ENCODE measurements around the gene SLC24A3. TPM values are rescaled to one million over a fixed set of nuclear protein-coding genes. Genes with fewer than 3 reads are reported as not detected.

Gene SLC24A3
- total RNA-seq, 1 donor from 2014 or later, result not detected

DNA sequence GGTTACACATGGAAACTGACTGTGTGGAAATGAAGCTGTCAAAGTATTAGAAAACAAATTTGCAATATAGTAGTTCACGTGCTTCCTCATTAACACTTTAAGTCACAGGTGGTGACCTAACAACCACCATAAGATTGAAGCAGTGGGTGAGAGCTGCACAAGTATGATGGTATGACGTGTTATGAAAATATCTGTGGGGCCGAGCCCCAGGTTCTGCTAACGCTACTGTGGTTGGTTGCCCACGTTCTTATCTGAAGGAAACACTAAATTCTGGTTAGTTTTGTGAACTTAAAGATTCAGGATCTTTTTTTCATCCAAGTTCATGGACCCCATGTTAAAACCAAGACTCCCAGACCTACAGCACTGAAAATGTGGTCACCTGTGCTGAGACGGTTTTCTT is 302.6 kb downstream of the SLC24A3 start:
- H3K36me3 Mint-ChIP-seq (ENCODE audit: low read depth), result no peaks in the 10 kb centered on the region
- intact Hi-C loops (cut with micrococcal nuclease), result no loop called here
- H3K27me3 Mint-ChIP-seq (ENCODE audit: low read depth), result no peaks in the 10 kb centered on the region
- H3K27ac Mint-ChIP-seq, result no peak overlapping the region
- DNase-seq (ENCODE audit: low spot score), result no peak
- no peaks in the 10 kb centered on the region for H3K9me3 Mint-ChIP-seq
- no peaks in the 10 kb centered on the region for H3K4me1 Mint-ChIP-seq (ENCODE audit: low read depth)
- no peak overlapping the region for H3K4me3 Mint-ChIP-seq (ENCODE audit: low read depth)

DNA sequence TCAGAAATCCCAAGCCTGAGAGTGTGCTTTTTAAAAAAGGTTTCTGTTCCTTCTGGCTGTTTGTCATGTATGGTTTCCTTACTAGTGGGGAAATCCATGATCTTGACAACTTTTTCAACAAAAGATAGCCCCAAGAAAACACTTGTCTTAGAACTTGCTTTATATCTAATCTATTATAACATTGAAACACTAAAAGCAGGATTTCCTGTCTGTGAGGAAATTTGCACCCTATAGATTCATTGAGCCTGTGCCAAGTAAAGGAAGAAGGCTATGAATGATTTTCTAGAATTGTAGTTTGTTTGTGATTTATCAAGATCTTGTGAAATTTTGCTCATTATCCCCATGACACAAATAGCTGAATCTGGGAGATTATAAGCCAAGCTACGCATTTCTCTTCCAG is 307.0 kb downstream of the SLC24A3 start:
- no peak overlapping the region for H3K4me3 Mint-ChIP-seq (ENCODE audit: low read depth)
- no peaks in the 10 kb centered on the region for H3K9me3 Mint-ChIP-seq
- no peak for DNase-seq (ENCODE audit: low spot score)
- H3K27me3 Mint-ChIP-seq (ENCODE audit: low read depth), result no peaks in the 10 kb centered on the region
- no peak overlapping the region for H3K27ac Mint-ChIP-seq
- no peaks in the 10 kb centered on the region for H3K4me1 Mint-ChIP-seq (ENCODE audit: low read depth)
- intact Hi-C loops (cut with micrococcal nuclease), result no loop called here
- no peaks in the 10 kb centered on the region for H3K36me3 Mint-ChIP-seq (ENCODE audit: low read depth)

DNA sequence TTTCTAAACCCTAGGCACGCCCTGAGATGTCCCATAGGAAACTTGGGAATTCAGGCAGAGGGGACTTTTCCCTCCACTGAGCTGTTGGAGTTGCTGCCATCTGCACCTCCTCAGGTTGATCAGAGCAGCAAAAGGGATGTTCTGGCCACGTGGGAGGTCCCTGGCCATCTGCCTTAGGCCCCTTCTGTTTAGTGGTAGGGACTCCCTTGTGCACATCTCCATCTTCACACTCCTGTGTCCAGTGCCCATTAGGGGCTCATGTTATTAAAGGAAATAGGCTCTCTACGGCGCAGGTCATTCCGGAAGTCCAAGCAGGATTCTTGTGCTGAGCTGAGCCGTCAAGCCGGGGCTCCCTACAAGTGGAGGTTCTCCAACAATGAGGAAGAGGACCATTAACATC is 307.8 kb downstream of the SLC24A3 start:
- no peak for DNase-seq (ENCODE audit: low spot score)
- no peak overlapping the region for H3K4me3 Mint-ChIP-seq (ENCODE audit: low read depth)
- intact Hi-C loops (cut with micrococcal nuclease), result no loop called here
- H3K4me1 Mint-ChIP-seq (ENCODE audit: low read depth), result no peaks in the 10 kb centered on the region
- H3K27ac Mint-ChIP-seq, result no peak overlapping the region
- no peaks in the 10 kb centered on the region for H3K27me3 Mint-ChIP-seq (ENCODE audit: low read depth)
- H3K9me3 Mint-ChIP-seq, result no peaks in the 10 kb centered on the region
- no peaks in the 10 kb centered on the region for H3K36me3 Mint-ChIP-seq (ENCODE audit: low read depth)

DNA sequence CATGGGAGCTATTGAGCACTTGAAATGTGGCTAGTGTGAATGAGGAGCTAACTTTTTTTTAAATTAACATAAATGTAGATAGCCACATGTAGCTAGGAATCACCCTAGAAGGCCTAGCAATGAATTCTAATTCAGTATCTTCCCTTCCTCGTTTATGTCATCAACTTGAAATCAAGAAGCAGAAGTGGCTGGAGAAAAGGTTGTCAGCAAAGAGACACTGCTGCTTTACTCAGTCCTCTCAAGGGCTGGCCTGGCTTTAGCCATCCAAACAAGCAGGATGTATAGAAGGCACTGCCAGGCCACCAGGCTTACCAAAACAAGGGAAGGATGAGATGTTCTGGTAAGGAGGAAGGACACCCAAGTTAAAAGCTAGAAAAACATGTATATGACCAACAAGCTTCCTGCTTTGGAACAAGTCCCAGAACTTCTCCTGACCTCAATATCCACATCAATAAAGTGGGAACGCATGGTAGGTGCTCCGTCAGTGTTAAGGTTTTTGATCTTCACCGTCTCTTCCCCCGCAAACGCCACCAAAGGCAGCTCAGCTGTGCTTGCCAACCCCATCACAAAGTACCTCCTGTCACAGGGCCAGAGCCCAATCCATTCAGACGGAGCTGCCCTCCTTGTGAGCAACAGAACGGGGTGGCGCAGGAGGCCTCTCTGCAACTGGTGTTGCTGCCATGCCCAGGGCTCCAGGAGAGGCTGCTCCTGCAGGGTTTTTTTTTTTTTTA is 309.8 kb downstream of the SLC24A3 start:
- Mint-ChIP-seq H3K27ac (no peak overlapping the region), H3K36me3 (ENCODE audit: low read depth) (no peaks in the 10 kb centered on the region), H3K4me1 (ENCODE audit: low read depth) (no peaks in the 10 kb centered on the region), H3K27me3 (ENCODE audit: low read depth) (no peaks in the 10 kb centered on the region), H3K4me3 (ENCODE audit: low read depth) (no peak overlapping the region), H3K9me3 (no peaks in the 10 kb centered on the region)
- DNase-seq (ENCODE audit: low spot score), result no peak
- intact Hi-C loops (cut with micrococcal nuclease), result no loop called here

DNA sequence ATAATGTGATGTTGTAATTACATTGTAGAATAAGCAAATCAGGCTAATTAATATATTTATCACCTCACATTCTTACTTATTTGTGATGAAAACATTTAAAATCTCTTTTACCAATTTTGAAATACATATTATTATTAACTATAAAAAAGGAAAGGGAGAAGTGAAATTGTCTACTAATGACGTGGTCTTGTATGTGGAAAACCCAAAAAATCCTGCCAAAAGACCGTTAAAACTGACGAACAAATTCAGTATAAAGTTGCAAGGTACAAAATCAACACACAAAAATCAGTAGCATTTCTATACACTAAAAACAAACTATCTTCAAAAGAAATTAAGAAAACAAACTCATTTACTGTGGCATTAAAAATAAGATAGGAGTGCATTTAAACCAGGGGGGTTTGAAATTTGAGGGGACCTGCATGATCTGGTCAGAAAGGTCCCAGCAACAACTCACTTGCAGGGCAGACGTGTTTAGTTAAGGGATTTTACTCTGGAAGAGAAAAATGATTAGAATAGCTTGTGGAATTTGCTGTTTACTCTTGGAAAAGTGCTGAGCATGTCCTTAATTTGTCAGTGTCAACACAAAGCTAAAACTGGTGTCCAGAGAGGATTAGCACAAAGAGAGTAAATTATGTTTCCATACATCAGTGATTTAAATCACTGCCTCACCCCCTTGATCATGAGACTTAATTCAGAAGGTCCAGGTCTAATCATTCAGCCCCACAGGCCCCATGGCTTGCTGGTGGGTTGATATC is 310.6 kb downstream of the SLC24A3 start:
- intact Hi-C loops (cut with micrococcal nuclease), result no loop called here
- Mint-ChIP-seq H3K27me3 (ENCODE audit: low read depth) (no peaks in the 10 kb centered on the region), H3K9me3 (no peaks in the 10 kb centered on the region), H3K27ac (no peak overlapping the region), H3K4me3 (ENCODE audit: low read depth) (no peak overlapping the region), H3K4me1 (ENCODE audit: low read depth) (no peaks in the 10 kb centered on the region), H3K36me3 (ENCODE audit: low read depth) (no peaks in the 10 kb centered on the region)
- no peak for DNase-seq (ENCODE audit: low spot score)

DNA sequence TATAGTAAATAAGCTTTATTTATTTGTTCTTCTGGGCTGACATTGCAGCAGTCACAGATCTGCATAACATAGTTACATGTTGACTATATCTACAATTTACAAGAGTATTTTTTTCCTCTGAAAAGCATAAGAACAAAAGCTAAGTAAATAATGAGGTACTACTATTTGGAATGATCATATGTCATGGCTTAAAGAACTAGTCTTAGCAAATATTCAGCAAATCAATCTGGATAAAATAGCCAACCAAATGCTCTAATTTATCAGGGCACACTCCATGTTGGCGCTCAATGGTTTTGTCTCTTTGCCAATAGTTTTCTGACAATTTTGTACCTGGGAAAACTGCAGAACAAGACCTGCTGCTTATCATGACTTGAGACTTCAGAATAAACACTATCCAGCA is 312.2 kb downstream of the SLC24A3 start:
- Mint-ChIP-seq H3K9me3 (no peaks in the 10 kb centered on the region), H3K4me1 (ENCODE audit: low read depth) (no peaks in the 10 kb centered on the region), H3K27me3 (ENCODE audit: low read depth) (no peaks in the 10 kb centered on the region), H3K36me3 (ENCODE audit: low read depth) (no peaks in the 10 kb centered on the region), H3K27ac (no peak overlapping the region), H3K4me3 (ENCODE audit: low read depth) (no peak overlapping the region)
- intact Hi-C loops (cut with micrococcal nuclease), result no loop called here
- DNase-seq (ENCODE audit: low spot score), result no peak

DNA sequence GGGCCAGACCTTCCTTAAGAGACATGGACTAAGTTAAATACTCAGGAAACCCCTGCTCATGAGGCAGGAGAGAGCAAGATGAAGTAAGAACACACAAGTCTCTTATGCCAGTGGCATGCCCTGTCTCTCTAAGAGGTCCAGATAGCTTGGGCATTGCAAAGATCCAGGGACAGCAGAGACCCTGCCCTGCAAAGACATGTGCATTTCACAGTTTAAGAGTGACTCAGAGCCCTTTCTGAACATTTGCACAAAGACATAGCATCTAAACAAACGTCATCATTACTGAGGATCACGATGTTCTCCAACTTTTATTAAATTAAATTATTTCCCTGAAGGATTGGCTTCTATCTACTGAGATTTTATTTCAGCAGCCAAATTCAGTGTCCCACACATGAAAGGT is 315.1 kb downstream of the SLC24A3 start:
- H3K4me3 Mint-ChIP-seq (ENCODE audit: low read depth), result no peak overlapping the region
- H3K36me3 Mint-ChIP-seq (ENCODE audit: low read depth), result no peaks in the 10 kb centered on the region
- no peak for DNase-seq (ENCODE audit: low spot score)
- H3K27me3 Mint-ChIP-seq (ENCODE audit: low read depth), result no peaks in the 10 kb centered on the region
- H3K9me3 Mint-ChIP-seq, result no peaks in the 10 kb centered on the region
- no peak overlapping the region for H3K27ac Mint-ChIP-seq
- H3K4me1 Mint-ChIP-seq (ENCODE audit: low read depth), result no peaks in the 10 kb centered on the region
- intact Hi-C loops (cut with micrococcal nuclease), result no loop called here

DNA sequence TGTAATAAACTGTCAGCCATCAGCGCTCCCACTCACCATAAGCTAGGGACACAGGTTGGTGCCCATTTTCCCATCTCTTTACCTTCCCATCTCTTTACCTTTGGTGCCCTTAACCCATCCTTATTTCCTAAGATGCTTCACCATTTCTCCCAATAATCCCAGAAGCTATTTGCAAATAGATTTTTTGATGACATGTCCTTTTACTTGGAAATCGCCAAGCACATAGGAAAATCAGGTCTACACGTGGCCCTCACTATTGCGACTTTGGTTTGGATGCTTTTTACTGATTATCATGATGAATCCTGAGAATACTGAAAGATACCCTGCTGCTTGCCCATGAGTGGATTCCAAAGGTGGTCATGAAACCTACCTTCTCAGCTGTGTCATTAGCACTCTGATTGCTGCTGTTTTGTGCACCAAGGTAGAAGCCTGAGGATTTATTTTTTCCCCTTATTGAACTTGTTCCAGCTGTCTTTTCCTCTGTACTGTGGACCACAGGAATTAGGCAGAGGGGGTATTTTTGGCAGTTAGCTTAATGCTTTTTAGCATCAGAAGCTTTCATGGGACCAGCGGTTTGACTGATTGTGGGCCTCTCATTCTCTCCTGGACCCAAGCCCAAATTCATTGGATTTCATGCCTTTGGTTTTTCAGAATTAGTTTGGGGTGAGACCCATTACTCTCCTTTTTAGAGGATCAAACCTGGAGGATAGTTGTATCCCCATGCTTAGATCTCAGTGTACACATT is 316.0 kb downstream of the SLC24A3 start:
- intact Hi-C loops (cut with micrococcal nuclease), result no loop called here
- H3K27ac Mint-ChIP-seq, result no peak overlapping the region
- H3K4me3 Mint-ChIP-seq (ENCODE audit: low read depth), result no peak overlapping the region
- no peaks in the 10 kb centered on the region for H3K4me1 Mint-ChIP-seq (ENCODE audit: low read depth)
- H3K27me3 Mint-ChIP-seq (ENCODE audit: low read depth), result no peaks in the 10 kb centered on the region
- no peaks in the 10 kb centered on the region for H3K36me3 Mint-ChIP-seq (ENCODE audit: low read depth)
- peaks cover 3% of the 10 kb centered on the region for H3K9me3 Mint-ChIP-seq
- no peak for DNase-seq (ENCODE audit: low spot score)

DNA sequence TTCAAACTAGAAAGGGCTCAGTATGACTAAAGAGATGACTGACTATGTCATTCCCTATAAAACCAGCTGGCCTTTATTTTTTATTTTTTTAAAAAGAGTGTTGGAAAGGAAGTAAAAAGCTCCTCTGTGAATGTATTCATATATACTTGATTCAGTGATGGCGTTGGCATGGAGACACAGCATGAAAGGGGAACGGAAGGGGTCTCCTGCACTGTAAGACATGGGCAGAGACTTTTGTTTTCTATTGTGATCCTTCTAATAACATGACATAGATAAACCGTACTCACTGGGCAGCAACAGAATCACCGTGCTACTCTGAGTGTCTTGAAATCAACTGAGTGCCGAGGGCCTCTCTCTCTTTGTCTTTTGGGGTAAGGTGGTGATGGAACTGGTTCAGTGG is 317.6 kb downstream of the SLC24A3 start:
- no peak overlapping the region for H3K4me3 Mint-ChIP-seq (ENCODE audit: low read depth)
- intact Hi-C loops (cut with micrococcal nuclease), result no loop called here
- H3K9me3 Mint-ChIP-seq, result peaks cover 4% of the 10 kb centered on the region
- H3K27ac Mint-ChIP-seq, result no peak overlapping the region
- no peak for DNase-seq (ENCODE audit: low spot score)
- no peaks in the 10 kb centered on the region for H3K36me3 Mint-ChIP-seq (ENCODE audit: low read depth)
- H3K4me1 Mint-ChIP-seq (ENCODE audit: low read depth), result no peaks in the 10 kb centered on the region
- H3K27me3 Mint-ChIP-seq (ENCODE audit: low read depth), result no peaks in the 10 kb centered on the region

DNA sequence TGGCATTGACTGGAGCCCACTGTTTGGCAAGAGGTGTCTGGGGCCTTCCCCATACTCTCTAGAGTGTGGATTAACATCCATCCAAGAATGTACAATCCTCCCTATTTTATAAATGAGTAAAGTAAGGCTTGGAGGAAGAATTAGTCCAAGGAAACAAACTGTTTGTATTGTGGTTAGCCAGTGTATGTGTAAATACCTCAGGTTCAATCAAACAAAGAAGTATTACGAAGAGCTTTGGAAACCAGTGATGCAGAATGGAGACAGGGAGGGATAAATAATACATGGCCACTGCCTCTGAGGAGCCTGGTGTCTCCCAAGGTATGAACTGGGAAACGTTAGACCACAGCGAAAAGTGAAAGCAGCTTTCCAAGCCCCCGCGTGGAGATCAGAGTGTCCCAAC is 319.0 kb downstream of the SLC24A3 start:
- intact Hi-C loops (cut with micrococcal nuclease), result no loop called here
- no peaks in the 10 kb centered on the region for H3K4me1 Mint-ChIP-seq (ENCODE audit: low read depth)
- H3K9me3 Mint-ChIP-seq, result peaks cover 16% of the 10 kb centered on the region
- H3K27ac Mint-ChIP-seq, result no peak overlapping the region
- no peaks in the 10 kb centered on the region for H3K27me3 Mint-ChIP-seq (ENCODE audit: low read depth)
- no peak overlapping the region for H3K4me3 Mint-ChIP-seq (ENCODE audit: low read depth)
- DNase-seq (ENCODE audit: low spot score), result no peak
- H3K36me3 Mint-ChIP-seq (ENCODE audit: low read depth), result no peaks in the 10 kb centered on the region

DNA sequence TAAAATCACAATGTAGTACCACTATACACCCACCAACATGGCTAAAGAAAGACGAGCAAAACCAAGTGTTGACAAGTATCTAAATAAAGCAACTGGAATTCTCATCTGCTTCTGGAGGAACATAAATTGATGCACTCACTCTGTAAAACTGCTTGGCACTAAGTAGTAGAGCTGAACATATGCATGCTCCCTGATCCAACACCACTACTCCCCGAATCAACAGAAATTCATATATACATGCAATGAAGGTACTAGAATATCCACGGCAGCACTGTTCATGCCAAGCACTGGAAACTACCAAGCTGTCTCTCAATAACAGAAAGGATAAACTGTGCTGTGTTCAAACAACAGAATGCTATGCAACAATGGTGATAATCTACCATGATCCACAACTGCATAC is 326.1 kb downstream of the SLC24A3 start:
- peaks cover 13% of the 10 kb centered on the region for H3K9me3 Mint-ChIP-seq
- H3K27me3 Mint-ChIP-seq (ENCODE audit: low read depth), result no peaks in the 10 kb centered on the region
- no peak for DNase-seq (ENCODE audit: low spot score)
- no peak overlapping the region for H3K4me3 Mint-ChIP-seq (ENCODE audit: low read depth)
- H3K4me1 Mint-ChIP-seq (ENCODE audit: low read depth), result peaks cover 11% of the 10 kb centered on the region
- H3K36me3 Mint-ChIP-seq (ENCODE audit: low read depth), result no peaks in the 10 kb centered on the region
- intact Hi-C loops (cut with micrococcal nuclease), result no loop called here
- no peak overlapping the region for H3K27ac Mint-ChIP-seq

DNA sequence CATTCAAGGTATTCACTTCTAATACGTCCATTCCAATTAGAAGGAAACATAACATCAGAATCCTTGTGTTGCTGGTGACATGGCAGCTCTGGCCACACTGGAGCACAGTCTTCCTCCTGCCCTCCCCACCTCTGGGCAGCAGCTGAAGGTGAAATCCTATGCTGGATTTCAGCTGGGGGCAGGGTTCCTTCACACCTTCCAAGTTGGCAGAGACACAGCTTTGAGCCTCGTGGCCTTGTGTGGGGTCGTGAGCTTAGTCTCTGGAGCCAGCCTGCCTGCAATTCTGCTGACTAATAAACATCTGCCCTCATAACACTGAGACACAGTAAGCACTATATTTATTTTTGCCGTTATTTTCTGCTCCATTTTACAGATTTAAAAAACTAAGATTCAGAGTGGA is 326.7 kb downstream of the SLC24A3 start:
- no peak for DNase-seq (ENCODE audit: low spot score)
- no peaks in the 10 kb centered on the region for H3K27me3 Mint-ChIP-seq (ENCODE audit: low read depth)
- no peak overlapping the region for H3K4me3 Mint-ChIP-seq (ENCODE audit: low read depth)
- H3K36me3 Mint-ChIP-seq (ENCODE audit: low read depth), result no peaks in the 10 kb centered on the region
- peaks cover 11% of the 10 kb centered on the region for H3K4me1 Mint-ChIP-seq (ENCODE audit: low read depth)
- peaks cover 13% of the 10 kb centered on the region for H3K9me3 Mint-ChIP-seq
- H3K27ac Mint-ChIP-seq, result no peak overlapping the region
- intact Hi-C loops (cut with micrococcal nuclease), result no loop called here

DNA sequence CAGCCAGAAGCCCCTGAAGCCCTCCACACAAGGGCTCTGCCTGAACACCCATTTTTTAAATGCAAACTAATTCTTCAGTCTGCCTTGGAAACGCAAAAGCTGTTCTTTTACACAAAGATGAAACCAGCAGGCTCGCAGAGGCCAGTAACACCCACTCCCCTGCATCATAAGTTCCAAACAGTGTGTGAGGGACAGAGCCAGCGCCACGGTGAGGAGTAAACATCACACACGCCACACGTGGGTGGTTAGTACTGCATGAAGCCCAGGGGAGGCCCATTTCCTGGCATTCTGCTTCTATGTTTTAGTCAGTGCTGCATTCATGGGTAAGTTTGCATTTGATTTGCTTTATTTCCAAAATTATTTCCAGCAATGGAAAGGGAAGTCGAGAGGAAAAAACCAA is 327.9 kb downstream of the SLC24A3 start:
- H3K36me3 Mint-ChIP-seq (ENCODE audit: low read depth), result no peaks in the 10 kb centered on the region
- intact Hi-C loops (cut with micrococcal nuclease), result no loop called here
- H3K9me3 Mint-ChIP-seq, result peaks cover 9% of the 10 kb centered on the region
- H3K27ac Mint-ChIP-seq, result no peak overlapping the region
- H3K4me3 Mint-ChIP-seq (ENCODE audit: low read depth), result no peak overlapping the region
- DNase-seq (ENCODE audit: low spot score), result no peak
- H3K27me3 Mint-ChIP-seq (ENCODE audit: low read depth), result no peaks in the 10 kb centered on the region
- H3K4me1 Mint-ChIP-seq (ENCODE audit: low read depth), result peaks cover 11% of the 10 kb centered on the region

All from activated T-helper 2 cell treated with anti-CD3 and anti-CD28 coated beads, Interferon-gamma antibody, Interleukin-2, Interleukin-4, amounts not matched to agents 10 μg/mL and 5 μg/mL and 100 μg/mL, durations not matched to agents 14 hours and 24 hours and 36 hours (primary cell).